HepG2 (cell line): Measurements from ENCODE around the gene CWF19L2. TPM values are rescaled to one million over a fixed set of nuclear protein-coding genes. Genes with fewer than 3 reads are reported as not detected.
A peak's percentile ranks its signal among the peaks of the same experiment; 100 is the strongest.

ENCODE experiments used
- AHDC1 ChIP-seq: sonication (generic); formaldehyde crosslinking; IDR thresholded peaks from 2 replicates; pipeline ENCODE4 v1.5.1; 2020; ENCODE audit warnings: mild to moderate bottlenecking, missing genetic modification reagents, borderline replicate concordance
- ARID3A ChIP-seq: IDR thresholded peaks from 2 replicates; pipeline ENCODE4 v1.6.1; 2012; ENCODE audit warnings: low read depth, low read length, improper control_type of control experiment
- ATF3 ChIP-seq: sonication (generic); formaldehyde crosslinking; IDR thresholded peaks from 2 replicates; pipeline ENCODE4 v1.4.0; 2020; ENCODE audit warnings: missing genetic modification reagents
- BCL6 ChIP-seq: IDR thresholded peaks from 2 replicates; pipeline ENCODE4 v1.6.1; 2016; ENCODE audit warnings: missing genetic modification reagents, missing compliant biosample characterization
- DPF2 ChIP-seq: sonication (generic); formaldehyde crosslinking; IDR thresholded peaks from 2 replicates; pipeline ENCODE4 v1.4.0; 2020; ENCODE audit warnings: mild to moderate bottlenecking, low read depth, missing genetic modification reagents, borderline replicate concordance
- HHEX ChIP-seq: IDR thresholded peaks from 2 replicates; pipeline ENCODE4 v1.6.1; 2016; ENCODE audit warnings: control low read depth
- HMG20A ChIP-seq: IDR thresholded peaks from 2 replicates; pipeline ENCODE4 v1.6.1; 2016; ENCODE audit warnings: borderline replicate concordance
- HOXD1 ChIP-seq: sonication (generic); formaldehyde crosslinking; IDR thresholded peaks from 2 replicates; pipeline ENCODE4 v1.5.0; 2020; ENCODE audit warnings: missing genetic modification reagents
- NFYB ChIP-seq: sonication (generic); formaldehyde crosslinking; IDR thresholded peaks from 2 replicates; pipeline ENCODE4 v1.4.0; 2020; ENCODE audit warnings: missing genetic modification reagents
- PHF21A ChIP-seq: sonication (generic); formaldehyde crosslinking; IDR thresholded peaks from 2 replicates; pipeline ENCODE4 v1.5.0; 2020; ENCODE audit warnings: mild to moderate bottlenecking, missing genetic modification reagents
- SIX4 ChIP-seq: sonication (generic); formaldehyde crosslinking; IDR thresholded peaks from 2 replicates; pipeline ENCODE4 v1.4.0; 2020; ENCODE audit warnings: missing genetic modification reagents
- SOX6 ChIP-seq, 2 experiments: fragments of 450-650 bp in 1 of 2; sonication (generic) in 1 of 2; formaldehyde crosslinking in 1 of 2; IDR thresholded peaks; 2 replicates each; pipeline versions ENCODE4 v1.4.0 to v1.6.1; 2017 to 2020; ENCODE audit warnings: antibody characterized with exemption in 1 of 2, mild to moderate bottlenecking in 1 of 2, missing genetic modification reagents in 1 of 2
- ZC3H4 ChIP-seq: sonication (generic); formaldehyde crosslinking; IDR thresholded peaks from 2 replicates; pipeline ENCODE4 v1.4.0; 2020; ENCODE audit warnings: missing genetic modification reagents, borderline replicate concordance
- ZKSCAN8 ChIP-seq: IDR thresholded peaks from 2 replicates; pipeline ENCODE4 v1.6.1; 2016; ENCODE audit warnings: borderline replicate concordance, missing genetic modification reagents, missing compliant biosample characterization
- ZNF609 ChIP-seq: sonication (generic); formaldehyde crosslinking; IDR thresholded peaks from 2 replicates; pipeline ENCODE4 v1.4.0; 2020; ENCODE audit warnings: mild to moderate bottlenecking, missing genetic modification reagents, borderline replicate concordance
- ZNF691 ChIP-seq: sonication (generic); formaldehyde crosslinking; IDR thresholded peaks from 2 replicates; pipeline ENCODE4 v1.4.0; 2020; ENCODE audit warnings: missing genetic modification reagents, low read depth, mild to moderate bottlenecking, borderline replicate concordance
- polyA plus RNA-seq, 8 experiments: library from polyadenylated mRNA; depleted of rRNA in 3 of 8; stranded (reverse) in 7 of 8; unstranded in 1 of 8; fragments of >200 nt; fragmentation: Illumina TruSeq in 4 of 8; extraction: Trizol in 4 of 8; gene quantifications; 2 replicates each; pipeline versions ENCODE4 v1.2.1 to v1.2.3, GENCODE V29; 2011 to 2016; ENCODE audit warnings: low read depth in 4 of 8, missing spikeins in 1 of 8, mixed read lengths in 1 of 8; ENCODE audit not compliant: insufficient read depth in 1 of 8
- total RNA-seq, 5 experiments: library from RNA; depleted of rRNA; stranded (reverse); fragments of >200 nt; fragmentation: Illumina TruSeq; extraction: Trizol; gene quantifications; 2 replicates each; pipeline ENCODE4 v1.2.3, GENCODE V29; 2016; ENCODE audit warnings: low read depth in 1 of 5

CWF19L2 gene
- total and polyA plus RNA-seq, 2 of the 13 experiments (the other 11 are each of a cell fraction or from before 2014, with no cell fraction given) = 2.2 to 18.6 TPM

- TF ChIP-seq ZNF609 (CRISPR knock-in tag) (peak; percentile 94), DPF2 (CRISPR knock-in tag) (0 out of 2 replicates have a peak, but pooled peaks have one; percentile 34), ARID3A (peak; percentile 95), NFYB (CRISPR knock-in tag) (no peak), HHEX (CRISPR knock-in tag) (peak; percentile 86), ZKSCAN8 (CRISPR knock-in tag) (peak; percentile 62; the same call in 1 of the 2 replicates), HOXD1 (CRISPR knock-in tag) (0 out of 2 replicates have a peak, but pooled peaks have one; percentile 43), HMG20A (CRISPR knock-in tag) (peak; percentile 97), SOX6 (IDR thresholded peaks at IDR 0.05) (no peak), SOX6 (CRISPR knock-in tag; IDR thresholded peaks at IDR 0.05) (peak; percentile 79; the same call in 1 of the 2 replicates), ZC3H4 (no peak), AHDC1 (CRISPR knock-in tag) (peak; percentile 94; the same call in 1 of the 2 replicates), ZNF691 (CRISPR knock-in tag) (no peak), ATF3 (CRISPR knock-in tag) (no peak), PHF21A (peak; percentile 47; the same call in 1 of the 2 replicates), SIX4 (CRISPR knock-in tag) (peak; percentile 43; the same call in 1 of the 2 replicates), BCL6 (CRISPR knock-in tag) (peak; percentile 68)
These were observed 48.8 kb downstream of the CWF19L2 start (continued) for GRCh38 chr11:107408762-107409211.
